Psoas muscle (tissue), 8 donors: ENCODE measurements around the gene TXNL4B. TPM values are rescaled to one million over a fixed set of nuclear protein-coding genes. Genes with fewer than 3 reads are reported as not detected.
"Not testable (repeated sequence)": the region's sequence is repeated elsewhere in the genome, so short reads cannot be mapped to it uniquely, and the experiment has no call there.

ENCODE experiments used
- ATAC-seq, 4 donors: fragments of 200-7000 bp; cut with Tn5 transposase; one replicate each; pipeline ENCODE4 v1.9.1; 2020; ENCODE audit warnings: moderate library complexity in 3 of 4, mild to moderate bottlenecking in 2 of 4
- DNase-seq, 2 donors: peaks; one replicate each; pipeline ENCODE4 v3.0.0-alpha.2; 2020
- H3K27ac ChIP-seq: fragments of 200-600 bp; one replicate; pipeline ENCODE4 v1.8.0; 2022
- H3K27me3 ChIP-seq, 3 donors: fragments of 200-600 bp in 1 of 3; one replicate each; pipeline versions ENCODE4 v1.6.1 to v1.8.0; 2013 to 2022; ENCODE audit warnings: low read length in 2 of 3, mild to moderate bottlenecking in 2 of 3, moderate library complexity in 1 of 3; ENCODE audit not compliant: insufficient read depth in 3 of 3
- H3K36me3 ChIP-seq, 2 donors: fragments of 200-600 bp in 1 of 2; one replicate each; pipeline versions ENCODE4 v1.6.1 to v1.8.0; 2013 to 2022; ENCODE audit warnings: low read depth in 1 of 2, mild to moderate bottlenecking in 1 of 2, moderate library complexity in 1 of 2; ENCODE audit not compliant: insufficient read depth in 1 of 2
- H3K4me1 ChIP-seq: fragments of 200-600 bp; one replicate; pipeline ENCODE4 v1.8.0; 2022
- H3K4me3 ChIP-seq: fragments of 200-600 bp; one replicate; pipeline ENCODE4 v1.8.0; 2022; ENCODE audit warnings: mild to moderate bottlenecking
- H3K9me3 ChIP-seq: fragments of 200-600 bp; one replicate; pipeline ENCODE4 v1.8.0; 2022
- CTCF ChIP-seq: fragments of 200-600 bp; IDR thresholded peaks from one replicate; pipeline ENCODE4 v1.8.0; 2022; ENCODE audit warnings: antibody characterized with exemption
- WGBS, 3 donors: extraction: QIAGEN DNeasy Blood & Tissue Kit; methylation state at CpG; one replicate each; pipeline versions ENCODE4 v1.1.6 to v1.1.7; 2013; 5-methylcytosine and 5-hydroxymethylcytosine counted together
- intact Hi-C, 2 donors: fragments of 100-400 bp; cut with DNase I; formaldehyde crosslinking; loops; one replicate each; pipeline versions ENCODE4 v1.11.0 to v1.14.2; 2022
- polyA plus RNA-seq, 3 donors: library from polyadenylated mRNA; stranded (reverse); fragments of 200-250 nt; gene quantifications; one replicate each; pipeline ENCODE4 v1.2.3, GENCODE V29; 2013
- total RNA-seq, 4 donors: library from RNA; stranded (reverse); fragmentation: NEBNext Ultra II Directional in 2 of 4; extraction: Animal tissue kit (Norgen Biotek cat#: 25700) in 2 of 4; gene quantifications; one replicate each; pipeline versions ENCODE4 v1.2.1 to v1.2.4, GENCODE V29; 2021 to 2023
- donor health status: healthy with polysubstance abuse.
- donor health status: DM: no; HTN: no; CAD: no; lungs with moderate emphysema.
- donor health status: Bipolar disorder and iron deficiency.
- donor health status: healthy.
- donor health status: DM: yes; HTN: yes; CAD: no.
- donor health status: DM: no; HTN: no; CAD: no.
- donor health status: DM: no; HTN: no; CAD: no.
- donor health status: DM: yes; HTN: yes; CAD: no.

The TXNL4B gene
- total and polyA plus RNA-seq, 7 donors = 6.7 to 52.1 (median 9.4) TPM

- ATAC-seq (no peak), DNase-seq (no peak)
- H3K4me3 ChIP-seq = no peak overlapping the region
- peaks cover 18 to 53% of the 10 kb centered on the region in 2 donors for H3K36me3 ChIP-seq
- peaks cover 21% of the 10 kb centered on the region for H3K4me1 ChIP-seq
- 78 to 92% (median 82%) methylated on average over 2 to 3 of the region's 3 CpGs for WGBS, 3 donors
- intact Hi-C loops = loop anchor here in 1 of 2 donors (5.0 to 10.0 kb wide), 2 partner anchors 79 to 236 kb away; no protein-coding TSS in a partner anchor
- no peaks in the 10 kb centered on the region for H3K27me3 ChIP-seq
- no peak for TF ChIP-seq CTCF
- H3K9me3 ChIP-seq = no peaks in the 10 kb centered on the region
- no peak overlapping the region for H3K27ac ChIP-seq
Observed at GRCh38 chr16:72091217-72091616, 2.2 kb downstream of the TXNL4B start.

GRCh38 chr16:72085002-72085401 lies 8.4 kb downstream of the TXNL4B start:
- Histone ChIP-seq H3K27ac (no peak overlapping the region), H3K27me3 (no peaks in the 10 kb centered on the region), H3K4me3 (no peak overlapping the region), H3K9me3 (no peaks in the 10 kb centered on the region), H3K4me1 (no peaks in the 10 kb centered on the region), H3K36me3 (peaks cover 28 to 57% of the 10 kb centered on the region in 2 donors)
- no peak for TF ChIP-seq CTCF
- DNase-seq (no peak), ATAC-seq (no peak)
- 90 to 98% (median 97%) methylated on average over 2 of the region's 2 CpGs for WGBS, 3 donors
- intact Hi-C loops = no loop called here

- 98 to 99% (median 99%) methylated on average over 10 of the region's 10 CpGs for WGBS, 3 donors
- Histone ChIP-seq H3K27me3 (no peaks in the 10 kb centered on the region), H3K27ac (no peak overlapping the region), H3K4me1 (no peaks in the 10 kb centered on the region), H3K9me3 (no peaks in the 10 kb centered on the region), H3K4me3 (no peak overlapping the region), H3K36me3 (peaks cover 24 to 52% of the 10 kb centered on the region in 2 donors)
- no peak for TF ChIP-seq CTCF
- DNase-seq (no peak), ATAC-seq (no peak)
- intact Hi-C loops = no loop called here
Observed at GRCh38 chr16:72084445-72084844, 9.0 kb downstream of the TXNL4B start.

- Histone ChIP-seq H3K4me1 (no peaks in the 10 kb centered on the region), H3K36me3 (peaks cover 21 to 46% of the 10 kb centered on the region in 2 donors), H3K9me3 (no peaks in the 10 kb centered on the region), H3K27me3 (no peaks in the 10 kb centered on the region), H3K4me3 (no peak overlapping the region), H3K27ac (no peak overlapping the region)
- TF ChIP-seq CTCF = no peak
- WGBS, 3 donors = 48 to 50% (median 48%) methylated on average over 3 of the region's 3 CpGs
- ATAC-seq (no peak), DNase-seq (no peak)
- intact Hi-C loops = no loop called here
Observed at GRCh38 chr16:72083778-72084404, 9.5 kb downstream of the TXNL4B start.

GRCh38 chr16:72076991-72077706 lies 16.3 kb downstream of the TXNL4B start:
- H3K27ac ChIP-seq, intact Hi-C loops, H3K36me3 ChIP-seq, H3K4me3 ChIP-seq, ATAC-seq, H3K27me3 ChIP-seq, DNase-seq, H3K9me3 ChIP-seq: not testable (repeated sequence)
- H3K4me1 ChIP-seq = peaks cover 11% of the 10 kb centered on the region
- 93 to 100% (median 98%) methylated on average over 1 to 2 of the region's 5 CpGs for WGBS, 3 donors

- H3K36me3 ChIP-seq, H3K27ac ChIP-seq, H3K4me3 ChIP-seq, DNase-seq, H3K27me3 ChIP-seq, H3K9me3 ChIP-seq, ATAC-seq, intact Hi-C loops: not testable (repeated sequence)
- 39 to 84% (median 49%) methylated on average over 1 to 2 of the region's 6 CpGs for WGBS, 3 donors
- peaks cover 11% of the 10 kb centered on the region for H3K4me1 ChIP-seq
Observed at GRCh38 chr16:72075067-72075466, 18.4 kb downstream of the TXNL4B start.
